ENCODE measurements around the gene RAB11B.

DNA sequence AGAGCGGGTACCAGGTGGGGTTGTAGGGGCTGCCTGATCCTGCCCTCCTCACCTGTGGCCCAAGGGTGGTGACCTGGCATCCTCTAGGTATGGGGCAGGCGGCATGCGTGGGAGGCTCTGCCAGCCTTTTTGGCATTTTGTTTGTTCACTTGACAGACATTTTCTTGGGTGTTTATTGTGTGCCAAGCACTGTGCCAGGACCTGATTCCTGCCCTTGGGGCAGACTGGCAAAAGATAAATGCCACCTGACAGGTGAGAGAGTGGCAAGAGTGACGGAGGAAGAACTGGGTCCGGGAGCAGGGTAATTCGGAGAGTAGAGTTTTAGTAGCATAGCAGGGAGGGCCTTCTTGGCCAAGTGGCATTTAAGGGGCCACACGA is 6.0 kb downstream of the RAB11B start:
- TF ChIP-seq POLR2AphosphoS5 (IDR thresholded peaks at IDR 0.05; ENCODE audit: low read depth, low read length), result no peak
- TF ChIP-seq, protein P1, sequence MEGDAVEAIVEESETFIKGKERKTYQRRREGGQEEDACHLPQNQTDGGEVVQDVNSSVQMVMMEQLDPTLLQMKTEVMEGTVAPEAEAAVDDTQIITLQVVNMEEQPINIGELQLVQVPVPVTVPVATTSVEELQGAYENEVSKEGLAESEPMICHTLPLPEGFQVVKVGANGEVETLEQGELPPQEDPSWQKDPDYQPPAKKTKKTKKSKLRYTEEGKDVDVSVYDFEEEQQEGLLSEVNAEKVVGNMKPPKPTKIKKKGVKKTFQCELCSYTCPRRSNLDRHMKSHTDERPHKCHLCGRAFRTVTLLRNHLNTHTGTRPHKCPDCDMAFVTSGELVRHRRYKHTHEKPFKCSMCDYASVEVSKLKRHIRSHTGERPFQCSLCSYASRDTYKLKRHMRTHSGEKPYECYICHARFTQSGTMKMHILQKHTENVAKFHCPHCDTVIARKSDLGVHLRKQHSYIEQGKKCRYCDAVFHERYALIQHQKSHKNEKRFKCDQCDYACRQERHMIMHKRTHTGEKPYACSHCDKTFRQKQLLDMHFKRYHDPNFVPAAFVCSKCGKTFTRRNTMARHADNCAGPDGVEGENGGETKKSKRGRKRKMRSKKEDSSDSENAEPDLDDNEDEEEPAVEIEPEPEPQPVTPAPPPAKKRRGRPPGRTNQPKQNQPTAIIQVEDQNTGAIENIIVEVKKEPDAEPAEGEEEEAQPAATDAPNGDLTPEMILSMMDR (IDR thresholded peaks at IDR 0.05), result no peak
- TF ChIP-seq, protein P2, sequence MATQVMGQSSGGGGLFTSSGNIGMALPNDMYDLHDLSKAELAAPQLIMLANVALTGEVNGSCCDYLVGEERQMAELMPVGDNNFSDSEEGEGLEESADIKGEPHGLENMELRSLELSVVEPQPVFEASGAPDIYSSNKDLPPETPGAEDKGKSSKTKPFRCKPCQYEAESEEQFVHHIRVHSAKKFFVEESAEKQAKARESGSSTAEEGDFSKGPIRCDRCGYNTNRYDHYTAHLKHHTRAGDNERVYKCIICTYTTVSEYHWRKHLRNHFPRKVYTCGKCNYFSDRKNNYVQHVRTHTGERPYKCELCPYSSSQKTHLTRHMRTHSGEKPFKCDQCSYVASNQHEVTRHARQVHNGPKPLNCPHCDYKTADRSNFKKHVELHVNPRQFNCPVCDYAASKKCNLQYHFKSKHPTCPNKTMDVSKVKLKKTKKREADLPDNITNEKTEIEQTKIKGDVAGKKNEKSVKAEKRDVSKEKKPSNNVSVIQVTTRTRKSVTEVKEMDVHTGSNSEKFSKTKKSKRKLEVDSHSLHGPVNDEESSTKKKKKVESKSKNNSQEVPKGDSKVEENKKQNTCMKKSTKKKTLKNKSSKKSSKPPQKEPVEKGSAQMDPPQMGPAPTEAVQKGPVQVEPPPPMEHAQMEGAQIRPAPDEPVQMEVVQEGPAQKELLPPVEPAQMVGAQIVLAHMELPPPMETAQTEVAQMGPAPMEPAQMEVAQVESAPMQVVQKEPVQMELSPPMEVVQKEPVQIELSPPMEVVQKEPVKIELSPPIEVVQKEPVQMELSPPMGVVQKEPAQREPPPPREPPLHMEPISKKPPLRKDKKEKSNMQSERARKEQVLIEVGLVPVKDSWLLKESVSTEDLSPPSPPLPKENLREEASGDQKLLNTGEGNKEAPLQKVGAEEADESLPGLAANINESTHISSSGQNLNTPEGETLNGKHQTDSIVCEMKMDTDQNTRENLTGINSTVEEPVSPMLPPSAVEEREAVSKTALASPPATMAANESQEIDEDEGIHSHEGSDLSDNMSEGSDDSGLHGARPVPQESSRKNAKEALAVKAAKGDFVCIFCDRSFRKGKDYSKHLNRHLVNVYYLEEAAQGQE (IDR thresholded peaks at IDR 0.05; ENCODE audit: insufficient read depth in 1 of 2, low read depth in 2 of 2, low read length in 1 of 2), result no peak
